NCI-H2196 treated with DMSO at 0.1 percent for 48 hours (cell line): Measurements from ENCODE around the gene PTPN6.
A peak's percentile ranks its signal among the peaks of the same experiment; 100 is the strongest.

ENCODE experiments used
- DNase-seq: peaks from one replicate; lab custom pipeline; 2025; ENCODE audit not compliant: unreplicated experiment; lab: John Stamatoyannopoulos, UW

The PTPN6 gene

DNA sequence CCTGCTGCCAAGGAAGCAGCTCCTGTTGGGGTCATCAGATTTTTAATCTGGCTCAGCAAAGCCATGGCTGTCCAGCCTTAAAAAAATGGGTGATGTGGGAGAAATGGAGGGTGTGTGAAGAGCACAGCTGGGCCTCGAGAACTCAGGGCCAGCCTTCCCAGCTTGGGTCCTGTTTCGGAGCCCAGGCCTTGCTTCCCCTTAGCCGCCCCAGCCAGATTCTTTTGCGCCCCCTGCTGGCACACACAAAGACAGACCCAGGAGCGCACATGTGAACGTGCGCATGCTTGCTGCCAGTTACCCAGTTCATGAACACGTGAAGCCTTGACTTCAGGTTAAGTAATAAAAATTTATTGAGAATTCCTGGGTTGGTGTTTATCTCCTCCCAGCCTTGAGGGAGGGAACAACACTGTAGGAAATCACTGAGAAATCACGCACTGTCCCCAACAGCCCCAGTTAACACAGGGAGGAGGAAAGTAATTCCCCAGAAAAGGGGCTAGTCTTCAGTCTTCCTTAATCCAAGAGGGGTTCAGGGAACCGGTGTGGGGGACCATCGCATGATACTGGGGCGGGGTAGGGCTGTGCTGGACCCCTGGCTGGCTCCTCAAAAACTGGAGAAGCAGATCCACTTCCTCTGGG, 14.0 kb downstream of the PTPN6 start:
- peak; percentile 47 for DNase-seq

- DNase-seq = no peak
Observed at GRCh38 chr12:6965714-6966113, 14.6 kb downstream of the PTPN6 start.

DNA sequence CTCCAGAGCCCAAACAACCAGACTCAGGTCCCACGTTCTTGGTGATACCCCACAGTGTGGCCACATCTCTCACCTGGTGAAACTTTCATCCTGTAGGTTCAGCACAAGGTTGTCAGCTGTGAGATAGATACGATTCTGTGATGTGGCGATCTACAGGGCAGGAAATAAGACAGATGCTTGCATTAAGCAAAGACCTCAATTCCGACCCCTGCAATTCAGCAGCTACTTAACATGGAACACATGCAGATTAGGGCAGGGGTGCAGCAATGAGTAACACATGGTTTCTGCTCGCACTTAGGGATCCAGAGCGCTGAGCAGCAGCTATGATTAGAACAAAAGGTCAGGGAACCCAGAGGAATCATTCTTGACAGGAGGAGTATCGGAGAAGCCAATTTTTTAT, 15.2 kb downstream of the PTPN6 start:
- no peak for DNase-seq

DNA sequence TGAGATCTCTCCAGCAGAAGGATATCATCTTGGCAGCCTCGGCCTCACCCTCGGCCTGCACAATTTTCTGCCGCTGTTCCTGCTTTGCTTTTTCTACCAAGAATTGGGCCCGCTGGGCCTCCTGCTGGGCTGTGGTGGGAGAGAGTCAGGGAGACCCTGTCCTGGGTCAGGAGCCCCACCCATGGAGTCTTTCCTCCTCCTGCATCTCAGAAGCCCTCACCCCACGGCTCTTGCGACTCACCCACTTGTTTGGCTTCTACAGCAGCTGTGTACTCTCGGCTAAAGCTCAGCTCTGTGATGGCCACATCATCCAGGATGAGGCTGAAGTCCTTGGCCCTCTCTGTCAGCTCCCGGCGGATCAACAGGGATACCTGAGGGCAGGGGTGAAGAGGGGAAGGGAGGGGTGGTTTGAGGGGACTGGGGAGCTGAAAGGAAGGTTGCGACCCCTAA, 16.5 kb downstream of the PTPN6 start:
- DNase-seq = no peak

GRCh38 chr12:6968426-6968825, 17.3 kb downstream of the PTPN6 start:
- DNase-seq = no peak

GRCh38 chr12:6970096-6970527, 19.0 kb downstream of the PTPN6 start:
- no peak for DNase-seq

DNA sequence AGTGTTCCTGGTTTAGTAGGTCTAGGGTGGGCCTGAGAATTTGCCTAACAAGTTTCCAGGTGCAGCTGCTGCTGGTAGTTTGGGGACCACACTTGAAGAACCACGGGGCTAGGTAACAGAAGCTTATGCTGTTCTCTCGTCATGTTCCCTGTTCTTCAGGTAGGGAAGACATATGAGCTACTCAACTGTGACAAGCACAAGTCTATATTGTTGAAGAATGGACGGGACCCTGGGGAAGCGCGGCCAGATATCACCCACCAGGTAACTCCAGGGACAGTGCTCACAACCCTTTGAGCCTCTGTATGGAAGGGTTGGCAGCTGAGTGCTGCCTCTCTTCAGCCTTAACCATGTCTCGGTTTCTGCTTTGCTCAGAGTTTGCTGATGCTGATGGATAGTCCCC, 23.0 kb downstream of the PTPN6 start:
- no peak for DNase-seq

- no peak for DNase-seq
Observed at GRCh38 chr12:6975297-6976032, 24.3 kb downstream of the PTPN6 start.

- DNase-seq = no peak
Observed at GRCh38 chr12:6977653-6978052, 26.5 kb downstream of the PTPN6 start.

- no peak for DNase-seq
Observed at GRCh38 chr12:6978188-6978587, 27.0 kb downstream of the PTPN6 start.

- DNase-seq = no peak
Observed at GRCh38 chr12:6978611-6979011, 27.5 kb downstream of the PTPN6 start.

DNA sequence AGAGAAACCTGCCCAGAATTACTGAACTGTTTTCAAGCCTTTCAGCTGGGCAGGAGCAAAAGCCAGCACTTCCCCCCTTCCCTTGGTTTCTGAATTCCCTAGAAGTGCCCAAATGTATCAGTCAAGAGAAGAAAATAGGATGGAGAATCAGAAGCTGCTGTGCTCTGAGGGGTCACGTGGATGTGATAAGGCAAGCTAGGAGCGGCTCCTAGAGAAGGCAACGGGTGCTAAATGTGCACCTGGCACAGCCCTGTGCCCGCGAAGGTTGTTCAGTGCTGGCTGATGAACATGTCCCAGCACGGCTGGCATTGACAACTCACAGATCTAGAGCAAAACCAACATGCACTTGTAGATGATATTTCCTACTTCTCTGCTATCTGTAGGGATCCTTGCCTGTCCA, 27.9 kb downstream of the PTPN6 start:
- DNase-seq = no peak

- no peak for DNase-seq
Observed at GRCh38 chr12:6979453-6979852, 28.3 kb downstream of the PTPN6 start.

- DNase-seq = no peak
Observed at GRCh38 chr12:6980075-6980474, 28.9 kb downstream of the PTPN6 start.

DNA sequence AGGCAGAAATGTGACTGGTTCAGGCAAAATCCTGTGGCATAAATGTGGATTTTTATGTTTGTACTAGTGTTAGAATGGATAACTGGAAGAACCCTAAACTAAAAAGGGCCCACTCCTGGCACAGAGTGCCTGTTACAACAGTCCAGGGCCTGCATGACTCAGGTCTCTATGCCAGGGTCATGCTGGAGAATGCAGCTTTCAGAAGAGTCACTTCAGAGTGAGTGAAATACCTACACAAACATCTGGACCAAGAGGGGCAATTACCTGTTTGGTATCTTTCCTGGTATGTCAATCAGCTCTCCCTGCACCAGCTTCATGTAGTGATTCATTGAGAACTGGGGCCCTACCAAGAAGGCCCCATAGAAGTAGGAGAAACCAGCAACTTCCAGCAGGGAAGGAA, 29.6 kb downstream of the PTPN6 start:
- DNase-seq = no peak

GRCh38 chr12:6981152-6982052, 30.2 kb downstream of the PTPN6 start:
- DNase-seq = no peak

- DNase-seq = no peak
Observed at GRCh38 chr12:6982532-6982931, 31.4 kb downstream of the PTPN6 start.

GRCh38 chr12:6987956-6988553, 36.9 kb downstream of the PTPN6 start:
- DNase-seq = no peak

GRCh38 chr12:6996040-6996441, 44.9 kb downstream of the PTPN6 start:
- DNase-seq = no peak

DNA sequence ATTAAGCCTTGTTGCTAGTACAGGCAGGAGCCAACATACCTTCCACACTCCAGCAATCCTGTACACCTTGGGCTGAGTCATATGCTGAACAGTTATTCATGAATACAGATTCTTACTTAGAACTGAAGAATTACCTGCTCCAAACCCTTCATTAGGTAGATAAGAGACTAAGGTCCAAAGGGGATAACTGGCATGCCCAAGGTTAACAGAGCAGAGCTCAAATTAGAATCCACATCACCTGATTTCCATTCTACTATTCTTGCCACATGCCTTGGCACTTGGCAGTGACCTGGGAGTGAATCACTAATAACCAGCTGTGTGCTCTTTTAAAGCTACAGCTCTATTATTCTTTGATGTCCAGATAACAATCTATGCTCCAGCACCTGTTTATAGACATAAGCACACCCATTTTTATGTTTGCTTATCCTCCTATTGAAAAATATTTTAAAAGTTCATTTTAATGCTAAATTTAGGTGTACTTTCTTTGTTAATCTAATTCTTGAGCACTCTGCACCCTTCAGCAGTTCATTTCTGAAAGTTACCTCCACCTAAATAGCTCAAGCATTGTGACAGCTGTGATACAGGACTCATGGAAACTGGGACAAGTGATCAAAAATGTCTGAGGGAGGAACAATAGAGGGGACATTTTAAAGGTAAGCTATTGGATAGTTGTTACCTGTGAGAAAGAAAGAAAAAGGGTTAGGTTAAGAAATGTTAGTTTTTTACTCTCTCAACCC, 47.7 kb downstream of the PTPN6 start:
- no peak for DNase-seq
